Mesenchymal stem cell (in vitro differentiated cells and primary cell): ENCODE measurements around the gene LENG9. TPM values are rescaled to one million over a fixed set of nuclear protein-coding genes. Genes with fewer than 3 reads are reported as not detected.
"Not testable (repeated sequence)": the region's sequence is repeated elsewhere in the genome, so short reads cannot be mapped to it uniquely, and the experiment has no call there.

Experiments
- DNase-seq: peaks from one replicate; pipeline ENCODE4 v3.0.0-alpha.2; 2013
- H2AFZ ChIP-seq: one replicate; pipeline ENCODE4 v1.6.1; 2013; ENCODE audit warnings: low read depth, mild to moderate bottlenecking, control low read depth, inconsistent platforms, low read length, moderate library complexity
- H2AK5ac ChIP-seq: 2 replicates; pipeline ENCODE4 v1.6.1; 2013; ENCODE audit warnings: low read length, moderate library complexity, mild to moderate bottlenecking, inconsistent platforms; ENCODE audit not compliant: severe bottlenecking
- H2BK120ac ChIP-seq: one replicate; pipeline ENCODE4 v1.6.1; 2013; ENCODE audit warnings: low read depth, mild to moderate bottlenecking, inconsistent platforms, low read length, moderate library complexity
- H2BK12ac ChIP-seq, 2 experiments: one replicate each; pipeline ENCODE4 v1.6.1; 2013; ENCODE audit warnings: inconsistent platforms in 2 of 2, low read length in 2 of 2, mild to moderate bottlenecking in 2 of 2, moderate library complexity in 2 of 2, control low read depth in 1 of 2
- H2BK15ac ChIP-seq: one replicate; pipeline ENCODE4 v1.6.1; 2013; ENCODE audit warnings: mild to moderate bottlenecking, low read depth, inconsistent platforms; ENCODE audit not compliant: poor library complexity, severe bottlenecking
- H2BK5ac ChIP-seq: 2 replicates; pipeline ENCODE4 v1.6.1; 2013; ENCODE audit warnings: low read depth, mild to moderate bottlenecking, low read length, control low read depth, inconsistent platforms; ENCODE audit not compliant: poor library complexity, severe bottlenecking
- H3K14ac ChIP-seq, 2 experiments: one replicate each; pipeline ENCODE4 v1.6.1; 2013; ENCODE audit warnings: inconsistent platforms in 2 of 2, low read length in 2 of 2, control low read depth in 1 of 2, mild to moderate bottlenecking in 1 of 2, moderate library complexity in 1 of 2
- H3K18ac ChIP-seq, 2 experiments: one replicate each; pipeline ENCODE4 v1.6.1; 2013; ENCODE audit warnings: inconsistent platforms in 2 of 2, low read length in 2 of 2, control low read depth in 1 of 2, low read depth in 1 of 2, mild to moderate bottlenecking in 1 of 2
- H3K23ac ChIP-seq, 2 experiments: one replicate each; pipeline ENCODE4 v1.6.1; 2013; ENCODE audit warnings: inconsistent platforms in 2 of 2, low read length in 2 of 2, mild to moderate bottlenecking in 2 of 2, moderate library complexity in 2 of 2, control low read depth in 1 of 2
- H3K27ac ChIP-seq: 2 replicates; pipeline ENCODE4 v1.5.1; 2013; ENCODE audit warnings: mild to moderate bottlenecking, moderate library complexity, low read length, control low read depth, inconsistent platforms; ENCODE audit not compliant: poor library complexity, severe bottlenecking
- H3K27me3 ChIP-seq, 2 experiments: 2 replicates each; pipeline versions ENCODE4 v1.6.1 to v1.7.0; 2013; ENCODE audit warnings: low read length in 2 of 2, mild to moderate bottlenecking in 2 of 2, moderate library complexity in 2 of 2, control low read depth in 1 of 2, inconsistent platforms in 1 of 2; ENCODE audit not compliant: control insufficient read depth in 1 of 2, insufficient read depth in 1 of 2
- H3K36me3 ChIP-seq, 2 experiments: 2 replicates each; pipeline versions ENCODE4 v1.6.1 to v1.7.0; 2013; ENCODE audit warnings: low read length in 2 of 2, control low read depth in 1 of 2, inconsistent platforms in 1 of 2, low read depth in 1 of 2, mild to moderate bottlenecking in 1 of 2; ENCODE audit not compliant: insufficient read depth in 2 of 2, control insufficient read depth in 1 of 2
- H3K4ac ChIP-seq, 2 experiments: one replicate each; pipeline ENCODE4 v1.6.1; 2013; ENCODE audit warnings: inconsistent platforms in 2 of 2, low read length in 2 of 2, mild to moderate bottlenecking in 2 of 2, moderate library complexity in 2 of 2, control low read depth in 1 of 2, low read depth in 1 of 2
- H3K4me1 ChIP-seq: 2 replicates; pipeline ENCODE4 v1.6.1; 2013; ENCODE audit warnings: low read depth, low read length, control low read depth; ENCODE audit not compliant: control insufficient read depth, insufficient read depth
- H3K4me2 ChIP-seq: 2 replicates; pipeline ENCODE4 v1.6.1; 2013; ENCODE audit warnings: low read length, mild to moderate bottlenecking, inconsistent platforms; ENCODE audit not compliant: poor library complexity, severe bottlenecking
- H3K4me3 ChIP-seq, 2 experiments: 2 replicates each; pipeline versions ENCODE4 v1.5.1 to v1.7.0; 2013; ENCODE audit warnings: low read length in 2 of 2, mild to moderate bottlenecking in 2 of 2, control low read depth in 1 of 2, low read depth in 1 of 2; ENCODE audit not compliant: insufficient read depth in 1 of 2
- H3K79me1 ChIP-seq: replicated peaks from 2 replicates; pipeline ENCODE4 v1.6.1; 2013; ENCODE audit warnings: mild to moderate bottlenecking, control low read depth, low read length, inconsistent platforms; ENCODE audit not compliant: poor library complexity, severe bottlenecking
- H3K9ac ChIP-seq: 2 replicates; pipeline ENCODE4 v1.7.0; 2013; ENCODE audit warnings: mild to moderate bottlenecking, low read length, moderate library complexity
- H3K9me3 ChIP-seq: 2 replicates; pipeline ENCODE4 v1.7.0; 2013; ENCODE audit warnings: mild to moderate bottlenecking, low read length; ENCODE audit not compliant: control insufficient read depth
- H4K8ac ChIP-seq: one replicate; pipeline ENCODE4 v1.6.1; 2013; ENCODE audit warnings: inconsistent platforms, mild to moderate bottlenecking, low read length, moderate library complexity
- H4K91ac ChIP-seq: one replicate; pipeline ENCODE4 v1.6.1; 2013; ENCODE audit warnings: mild to moderate bottlenecking, low read length, inconsistent platforms
- WGBS: methylation state at CpG from one replicate; pipeline ENCODE4 v1.1.7; 2013; ENCODE audit warnings: mixed read lengths; 5-methylcytosine and 5-hydroxymethylcytosine counted together
- polyA plus RNA-seq, 2 experiments: library from polyadenylated mRNA; stranded (reverse); fragments of 200-250 nt; gene quantifications; one replicate each; pipeline ENCODE4 v1.2.3, GENCODE V29; 2013

LENG9 gene
- polyA plus RNA-seq (2013, experiment 1 of 2): 2.7 TPM
- 2.4 TPM for polyA plus RNA-seq (2013, experiment 2 of 2)

DNA sequence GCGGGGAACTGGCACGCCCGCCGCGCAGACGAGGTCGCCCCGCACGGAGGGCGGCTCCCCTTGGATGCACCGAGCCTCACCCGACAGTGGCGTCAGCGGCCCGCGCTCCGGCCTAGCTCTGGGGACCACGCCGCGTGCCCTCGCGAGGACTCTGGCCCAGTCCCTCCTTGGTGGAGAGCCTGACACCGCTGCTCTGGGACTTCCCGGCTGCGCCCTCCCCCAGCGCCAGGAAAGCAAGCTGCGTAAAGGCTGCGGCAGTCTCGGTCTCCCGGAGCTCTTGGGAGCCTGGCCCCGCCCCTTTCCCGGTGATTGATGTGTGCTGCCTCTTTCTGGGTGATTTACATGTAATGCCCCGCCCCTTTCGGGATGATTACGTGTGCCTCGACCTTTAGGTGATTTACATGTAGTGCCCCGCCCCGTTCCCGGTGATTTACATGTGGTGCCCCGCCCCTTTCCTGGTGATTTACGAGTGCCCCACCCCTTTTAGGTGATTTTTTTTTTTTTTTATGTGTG is at the start of gene LENG9:
TSS of gene LENG9 (minus strand) at position 248 of the 513 bp plus-strand sequence. CDS start 252 bp downstream, outside the sequence.
- H3K4me2 ChIP-seq: peak within 1 kb of the TSS; percentile 94
- peak within 1 kb of the TSS; percentile 8 to 100 for H3K14ac ChIP-seq
- no peaks in the 10 kb centered on the region for H3K9me3 ChIP-seq
- peak within 1 kb of the TSS; percentile 94 for H2BK5ac ChIP-seq
- H3K23ac ChIP-seq: peak within 1 kb of the TSS in 1 of 2 experiments; percentile 100
- 1% methylated on average over 41 of the region's 41 CpGs for WGBS
- H3K27me3 ChIP-seq: no peaks in the 10 kb centered on the region
- peak within 1 kb of the TSS; percentile 46 for H2AFZ ChIP-seq
- peak within 1 kb of the TSS; percentile 87 for H3K9ac ChIP-seq
- peak within 1 kb of the TSS; percentile 98 for H4K8ac ChIP-seq
- peaks cover 47% of the 10 kb centered on the region for H3K4me1 ChIP-seq
- peak; percentile 100 for DNase-seq
- H3K4me3 ChIP-seq: peak within 1 kb of the TSS; percentile 70 to 80
- peak within 1 kb of the TSS; percentile 99 to 100 for H3K18ac ChIP-seq
- peak within 1 kb of the TSS; percentile 93 for H2BK120ac ChIP-seq
- H2BK15ac ChIP-seq: peak within 1 kb of the TSS; percentile 93
- peak within 1 kb of the TSS; percentile 98 for H3K27ac ChIP-seq
- peak within 1 kb of the TSS; percentile 74 for H2AK5ac ChIP-seq
- H4K91ac ChIP-seq: peak within 1 kb of the TSS; percentile 100
- peaks cover 36 to 50% of the 10 kb centered on the region in 2 experiments for H3K36me3 ChIP-seq
- H3K79me1 ChIP-seq: peaks cover 5% of the 10 kb centered on the region
- H3K4ac ChIP-seq: peak within 1 kb of the TSS; percentile 99
- peak within 1 kb of the TSS; percentile 72 to 79 for H2BK12ac ChIP-seq

DNA sequence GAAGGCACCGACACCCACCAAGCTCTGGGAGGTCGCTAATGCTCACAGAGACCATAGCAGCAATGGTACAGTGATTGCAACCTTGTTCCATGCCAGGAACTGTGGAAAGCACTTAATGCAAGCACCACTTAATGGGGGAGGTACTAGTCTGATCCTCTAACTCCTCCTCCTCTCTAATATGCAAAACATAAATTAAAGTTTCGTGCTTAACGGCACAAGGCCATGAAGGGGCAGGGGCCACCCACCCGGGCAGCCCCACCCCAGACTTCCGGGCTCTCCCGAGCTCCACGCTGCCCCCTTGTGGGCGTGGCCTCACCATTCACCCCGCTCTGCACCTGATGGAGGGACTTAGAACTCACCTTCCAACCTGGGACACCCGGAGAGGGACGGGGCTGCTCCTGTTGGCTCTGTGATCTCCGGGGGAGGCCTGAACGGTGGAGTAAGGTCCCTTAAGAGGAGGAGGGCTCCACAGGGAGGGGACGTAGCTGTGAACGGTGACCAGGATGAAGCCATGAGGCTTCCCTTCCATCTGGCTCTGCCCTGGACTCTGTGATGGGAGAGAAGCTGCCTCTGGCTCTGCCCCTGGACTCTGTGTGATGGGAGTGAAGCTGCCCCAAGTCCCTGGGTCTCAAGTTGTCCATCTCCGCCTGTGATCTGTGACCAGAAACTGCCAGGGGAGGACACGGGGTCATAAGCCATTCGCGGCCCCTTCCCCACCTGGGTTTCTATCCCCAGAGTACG is 45.8 kb upstream of the LENG9 start:
- H3K4me2 ChIP-seq, H2AK5ac ChIP-seq, H3K18ac ChIP-seq, H3K23ac ChIP-seq, H2AFZ ChIP-seq, H3K79me1 ChIP-seq, H4K91ac ChIP-seq, H3K27me3 ChIP-seq, H3K4ac ChIP-seq, H4K8ac ChIP-seq, H3K9ac ChIP-seq, H2BK120ac ChIP-seq, H2BK15ac ChIP-seq, H3K4me3 ChIP-seq, H3K14ac ChIP-seq, H3K9me3 ChIP-seq, H3K36me3 ChIP-seq, H2BK5ac ChIP-seq, H2BK12ac ChIP-seq, H3K27ac ChIP-seq, H3K4me1 ChIP-seq, DNase-seq: not testable (repeated sequence)
- WGBS: no CpG with 5 or more reads among the region's 21 CpGs

DNA sequence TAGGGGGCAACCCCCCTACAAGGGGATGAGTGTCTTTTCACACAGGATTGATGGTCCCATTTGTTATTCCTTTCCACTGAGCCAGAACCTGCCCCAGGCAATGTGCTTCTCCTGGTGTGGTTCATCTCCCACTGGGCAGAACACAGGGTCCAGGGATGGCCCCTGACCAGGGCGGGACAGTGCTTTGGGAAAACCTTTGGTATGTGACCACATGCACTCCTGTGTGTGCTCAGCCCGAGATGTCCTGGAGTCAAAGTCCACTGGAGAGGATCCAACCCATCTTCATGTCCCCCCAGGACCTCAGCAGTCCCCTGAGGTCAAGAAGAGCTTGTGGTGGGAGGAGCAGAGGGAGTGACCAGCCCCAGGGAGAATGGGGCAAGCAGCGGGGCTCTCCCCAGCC is 44.9 kb upstream of the LENG9 start:
- H4K91ac ChIP-seq, H3K9ac ChIP-seq, H3K4me2 ChIP-seq, H3K18ac ChIP-seq, H2BK12ac ChIP-seq, H2BK5ac ChIP-seq, H2AK5ac ChIP-seq, H3K27me3 ChIP-seq, H3K36me3 ChIP-seq, H3K4ac ChIP-seq, H3K4me1 ChIP-seq, H3K27ac ChIP-seq, H3K14ac ChIP-seq, H3K4me3 ChIP-seq, H3K9me3 ChIP-seq, H2BK15ac ChIP-seq, H2BK120ac ChIP-seq, H4K8ac ChIP-seq, H3K79me1 ChIP-seq, H2AFZ ChIP-seq, DNase-seq, H3K23ac ChIP-seq: not testable (repeated sequence)
- 71% methylated on average over 1 of the region's 3 CpGs for WGBS

DNA sequence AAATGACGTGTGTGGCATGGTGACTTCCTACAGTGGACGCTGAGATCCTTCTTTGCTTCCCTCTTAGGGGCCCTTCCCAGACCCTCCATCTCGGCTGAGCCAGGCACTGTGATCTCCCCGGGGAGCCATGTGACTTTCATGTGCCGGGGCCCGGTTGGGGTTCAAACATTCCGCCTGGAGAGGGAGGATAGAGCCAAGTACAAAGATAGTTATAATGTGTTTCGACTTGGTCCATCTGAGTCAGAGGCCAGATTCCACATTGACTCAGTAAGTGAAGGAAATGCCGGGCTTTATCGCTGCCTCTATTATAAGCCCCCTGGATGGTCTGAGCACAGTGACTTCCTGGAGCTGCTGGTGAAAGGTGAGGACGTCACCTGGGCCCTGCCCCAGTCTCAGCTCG is 44.2 kb upstream of the LENG9 start:
- Histone ChIP-seq H3K79me1 (no peaks in the 10 kb centered on the region), H2BK15ac (no peak overlapping the region), H2BK5ac (no peak overlapping the region), H3K9me3 (no peaks in the 10 kb centered on the region), H3K18ac (no peak overlapping the region), H3K9ac (no peak overlapping the region), H2AFZ (no peak overlapping the region), H2BK12ac (no peak overlapping the region), H3K4ac (no peak overlapping the region), H3K36me3 (no peaks in the 10 kb centered on the region), H4K8ac (no peak overlapping the region), H2AK5ac (no peak overlapping the region), H3K14ac (no peak overlapping the region), H4K91ac (no peak overlapping the region), H3K23ac (no peak overlapping the region), H3K4me2 (no peak overlapping the region), H3K4me1 (no peaks in the 10 kb centered on the region), H3K27ac (no peak overlapping the region), H3K27me3 (no peaks in the 10 kb centered on the region), H3K4me3 (no peak overlapping the region), H2BK120ac (no peak overlapping the region)
- DNase-seq: no peak
- WGBS: 71% methylated on average over 12 of the region's 12 CpGs
